Endothelial cell of hepatic sinusoid (primary cell): Measurements from ENCODE around the gene IQCE.

ENCODE experiments used
- in situ Hi-C: cut with HindIII; loops from 2 replicates; pipeline ENCODE4 v1.10.0; 2017; ENCODE audit warnings: low sequenced_read_pairs

IQCE gene

DNA sequence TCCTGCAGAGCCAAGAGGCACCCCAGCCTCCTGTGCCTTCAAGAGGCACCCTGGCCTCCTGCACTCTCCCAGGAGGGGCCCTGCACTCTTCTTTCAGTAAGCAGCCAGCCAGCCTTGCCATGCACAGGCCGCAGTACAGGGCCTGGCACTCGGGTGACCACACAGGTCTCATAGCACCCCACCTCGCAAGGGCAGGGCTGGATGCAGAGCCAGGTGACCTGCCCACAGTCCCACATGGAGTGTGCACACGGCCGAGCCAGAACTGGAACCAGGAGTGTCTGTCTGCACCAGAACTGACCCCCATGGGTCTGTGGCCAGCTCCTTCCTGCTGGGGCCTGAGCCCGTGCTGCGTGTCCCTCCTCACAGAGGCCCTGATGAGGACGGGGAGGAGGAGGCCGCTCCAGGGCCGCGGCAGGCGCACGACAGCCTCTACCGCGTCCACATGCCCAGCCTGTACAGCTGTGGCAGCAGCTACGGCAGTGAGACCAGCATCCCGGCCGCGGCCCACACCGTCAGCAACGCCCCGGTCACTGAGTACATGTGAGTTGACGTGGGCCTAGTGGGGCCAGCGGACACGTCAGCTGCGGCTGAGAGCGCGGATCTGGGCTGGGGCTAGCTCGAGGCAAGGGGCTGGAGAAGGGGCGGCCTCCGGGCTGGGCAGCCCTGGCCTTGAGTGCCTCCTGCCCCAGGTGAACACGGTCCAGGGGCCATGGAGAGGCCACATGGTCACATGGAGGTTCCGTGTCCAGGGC lies 99.3 kb downstream of the IQCE start:
- in situ Hi-C loops, result no loop called here

GRCh38 chr7:2658941-2659340 lies 100.2 kb downstream of the IQCE start:
- in situ Hi-C loops, result no loop called here

DNA sequence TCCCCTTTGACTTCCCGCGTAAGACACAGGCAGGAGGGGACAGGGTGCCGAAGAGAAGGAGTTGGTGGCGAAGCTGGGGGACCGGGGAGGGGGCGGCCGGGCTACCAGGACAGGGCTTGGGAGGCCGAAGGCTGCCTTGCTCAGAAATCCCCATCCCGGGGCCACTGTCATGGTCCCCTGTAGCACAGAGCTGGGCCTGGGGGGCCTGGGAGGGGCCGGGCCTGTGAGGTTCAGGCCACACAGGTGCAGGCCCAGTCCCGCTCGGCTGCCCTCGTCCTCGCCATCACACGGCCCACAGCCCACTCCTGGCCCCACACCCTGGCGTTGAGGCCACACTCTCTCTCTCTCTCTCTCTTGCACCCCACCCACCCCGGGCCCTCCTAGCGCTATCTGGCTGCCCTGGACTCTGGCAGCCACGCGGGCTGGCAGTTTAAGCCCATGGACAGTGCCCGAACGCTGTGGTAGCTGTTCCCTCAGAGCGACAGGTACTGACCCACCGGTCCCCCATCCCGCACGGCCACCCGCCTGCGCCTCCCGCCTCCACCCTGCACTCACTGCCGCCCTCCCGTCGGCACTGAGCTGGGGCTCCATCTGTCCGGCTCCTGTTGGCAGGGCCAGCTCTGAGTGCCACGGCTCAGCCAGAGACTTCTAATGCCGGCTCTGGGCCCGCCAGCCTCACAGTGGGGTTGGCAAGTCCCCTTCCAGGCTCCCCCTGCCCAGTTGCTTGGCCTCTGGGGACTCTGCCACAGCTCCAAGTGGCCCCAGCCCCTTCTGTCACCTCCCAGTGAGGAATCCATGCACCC lies 101.0 kb downstream of the IQCE start:
- in situ Hi-C loops, result no loop called here

DNA sequence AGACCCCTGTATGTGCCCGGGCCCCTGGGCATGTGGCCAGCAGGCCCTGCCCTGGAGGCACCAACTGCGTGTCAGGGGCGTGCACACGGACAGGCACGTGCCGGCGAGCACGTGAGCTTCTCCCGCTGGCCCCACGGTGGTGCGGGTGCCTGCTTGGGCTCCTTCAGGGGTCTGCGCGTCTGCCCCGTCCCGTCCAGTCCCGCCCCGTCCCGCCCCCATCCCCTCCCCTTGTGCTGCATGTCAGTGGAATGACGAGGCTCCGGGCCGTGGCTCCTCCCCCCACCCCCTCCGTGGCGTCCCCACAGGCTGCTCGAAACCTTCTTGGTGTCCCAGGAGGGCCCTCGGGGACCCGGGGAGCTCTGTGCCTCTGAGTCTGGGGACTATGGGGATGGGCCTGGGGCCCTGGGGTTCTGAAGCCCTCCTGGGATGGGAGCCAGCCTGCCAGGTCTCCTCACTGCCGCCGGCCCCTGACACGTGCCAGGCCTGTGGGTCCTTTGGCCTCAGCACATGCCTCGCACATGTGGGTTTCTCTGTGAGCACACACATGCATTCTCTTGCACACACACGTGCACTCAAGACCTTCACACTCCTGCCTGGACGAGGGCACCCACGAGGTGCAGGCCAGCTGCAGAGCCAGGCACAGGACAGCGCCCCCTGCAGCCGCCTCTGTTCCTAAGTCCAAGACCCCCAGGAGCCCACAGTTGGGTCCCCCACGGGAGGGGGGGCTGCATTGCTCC lies 101.7 kb downstream of the IQCE start:
- in situ Hi-C loops, result no loop called here

DNA sequence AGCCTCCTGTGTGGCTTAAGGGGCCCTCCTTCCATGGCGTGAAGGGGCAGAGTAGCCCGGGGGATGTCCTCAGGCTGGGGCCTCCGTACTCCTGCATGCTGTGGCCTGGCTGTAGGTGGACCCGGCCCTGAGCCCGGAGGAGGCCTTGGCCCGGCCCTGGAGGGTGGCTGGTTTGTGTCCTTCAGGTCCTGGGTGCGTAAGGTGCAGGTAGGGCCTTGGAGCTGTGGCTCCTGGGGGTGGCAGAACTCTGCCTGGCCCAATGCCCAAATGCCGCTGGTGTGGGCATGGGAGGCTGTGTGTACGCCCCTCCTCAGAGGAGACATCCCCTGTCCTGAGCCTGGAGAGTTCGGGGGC lies 102.3 kb downstream of the IQCE start:
- in situ Hi-C loops, result no loop called here

DNA sequence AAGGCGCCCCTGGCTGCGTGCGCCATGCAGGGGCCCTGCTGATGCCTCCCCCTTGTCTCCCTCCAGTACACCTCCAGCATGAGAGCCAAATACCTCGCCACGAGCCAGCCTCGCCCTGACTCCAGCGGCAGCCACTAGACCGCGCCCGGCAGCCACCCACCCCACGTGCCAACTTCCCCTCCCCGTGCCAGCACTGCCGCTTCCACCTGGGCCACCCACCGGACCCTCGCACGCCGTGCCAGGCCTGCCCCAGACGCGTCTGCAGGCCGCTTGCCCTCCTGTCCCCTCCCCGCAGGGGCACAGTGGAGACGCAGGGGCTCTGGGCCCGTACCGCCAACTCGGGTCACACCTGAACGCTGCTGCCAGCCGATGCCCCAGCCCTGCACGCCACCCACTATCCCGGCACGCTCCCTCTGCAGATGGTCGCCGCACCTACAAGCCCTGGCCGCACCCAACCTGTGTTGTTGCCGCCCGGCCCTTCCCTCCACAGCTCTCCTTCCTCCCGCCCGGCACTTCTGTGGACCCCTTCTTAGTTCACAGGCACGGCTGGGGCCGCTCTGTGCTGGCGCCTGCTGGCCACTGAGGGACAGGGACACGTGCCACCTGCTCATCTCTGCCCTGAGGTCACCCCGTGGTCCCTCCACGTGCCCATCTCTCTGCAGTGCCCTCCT lies 103.0 kb downstream of the IQCE start:
- in situ Hi-C loops, result no loop called here

- in situ Hi-C loops, result no loop called here
Measured at GRCh38 chr7:2662273-2663120, 103.7 kb downstream of the IQCE start.

DNA sequence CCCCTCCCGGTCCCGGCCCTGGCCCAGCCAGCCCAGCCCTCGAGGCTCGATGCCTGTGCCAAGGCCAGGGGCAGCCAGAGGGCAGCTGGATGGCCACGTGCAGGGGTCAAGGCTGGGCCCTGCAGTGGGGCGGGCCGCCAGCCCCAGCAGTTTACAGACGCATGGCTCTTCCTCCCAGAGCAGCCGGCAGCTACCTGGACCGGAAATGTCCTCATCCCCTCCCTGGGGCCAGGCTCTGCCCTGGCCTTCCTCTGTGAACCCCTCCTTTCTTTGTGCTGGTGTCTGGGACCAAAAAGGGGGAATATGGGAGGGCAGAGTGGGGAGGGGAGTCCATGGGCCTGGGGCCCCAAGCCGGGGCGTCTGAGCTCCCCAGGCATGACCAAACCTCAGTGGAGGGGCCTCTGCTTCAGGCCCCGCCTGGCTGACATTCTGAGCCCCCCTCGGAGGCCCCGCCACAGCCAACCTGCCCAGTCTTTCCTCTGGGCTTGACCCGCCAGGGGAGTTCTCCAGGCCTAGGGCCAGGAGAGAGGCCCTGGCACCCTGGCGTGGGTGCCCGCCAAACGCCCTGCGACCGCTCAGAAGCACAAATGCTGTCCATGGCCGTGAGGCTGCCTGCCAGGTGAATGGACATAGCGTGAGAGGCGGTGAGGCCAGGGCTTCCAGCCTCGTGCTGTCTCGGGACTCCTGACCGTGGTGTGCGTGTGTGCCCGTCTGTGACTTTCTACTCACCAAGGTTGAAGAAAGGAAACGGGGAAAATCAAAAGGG lies 104.5 kb downstream of the IQCE start:
- in situ Hi-C loops, result no loop called here

GRCh38 chr7:2663960-2664359 lies 105.2 kb downstream of the IQCE start:
- in situ Hi-C loops, result no loop called here
